HL-60 (cell line): ENCODE data around the gene NPTXR.

Experiments used
- DNase-seq, 2 experiments: peaks; one replicate each; pipeline ENCODE4 v3.0.0-alpha.2; 2010 to 2020; ENCODE audit warnings: low read depth in 1 of 2, low spot score in 1 of 2
- H3K27ac ChIP-seq: fragments of 250-450 bp; sonication (Bioruptor Pico); replicated peaks from 2 replicates; pipeline ENCODE4 v1.5.1; 2020; ENCODE audit warnings: mild to moderate bottlenecking, moderate library complexity
- H3K27me3 ChIP-seq: fragments of 250-450 bp; sonication (Bioruptor Pico); 2 replicates; pipeline ENCODE4 v1.5.1; 2021; ENCODE audit warnings: mild to moderate bottlenecking, moderate library complexity; ENCODE audit not compliant: insufficient read depth, poor library complexity, severe bottlenecking
- H3K4me3 ChIP-seq: replicated peaks from 2 replicates; pipeline ENCODE4 v1.5.1; 2011; ENCODE audit warnings: mild to moderate bottlenecking, control low read depth, low read length; ENCODE audit not compliant: insufficient read depth
- GABPA ChIP-seq: IDR thresholded peaks from 2 replicates; pipeline ENCODE4 v1.6.1; 2012; ENCODE audit warnings: low read depth
- POLR2AphosphoS5 ChIP-seq: IDR thresholded peaks from 2 replicates; pipeline ENCODE4 v1.6.1; 2012; ENCODE audit warnings: low read depth
- SPI1 ChIP-seq: IDR thresholded peaks from 2 replicates; pipeline ENCODE4 v1.6.1; 2012; ENCODE audit warnings: low read depth, mild to moderate bottlenecking, borderline replicate concordance
- TF ChIP-seq, protein P1 (sequence below): IDR thresholded peaks from one replicate; pipeline ENCODE4 v1.5.1; 2011; ENCODE audit warnings: low read length, control low read depth, inconsistent platforms; ENCODE audit not compliant: insufficient read depth
- TF ChIP-seq, protein P2 (sequence below): IDR thresholded peaks from 2 replicates; pipeline ENCODE4 v1.6.1; 2012; ENCODE audit warnings: low read depth; ENCODE audit not compliant: insufficient replicate concordance

The NPTXR gene

DNA sequence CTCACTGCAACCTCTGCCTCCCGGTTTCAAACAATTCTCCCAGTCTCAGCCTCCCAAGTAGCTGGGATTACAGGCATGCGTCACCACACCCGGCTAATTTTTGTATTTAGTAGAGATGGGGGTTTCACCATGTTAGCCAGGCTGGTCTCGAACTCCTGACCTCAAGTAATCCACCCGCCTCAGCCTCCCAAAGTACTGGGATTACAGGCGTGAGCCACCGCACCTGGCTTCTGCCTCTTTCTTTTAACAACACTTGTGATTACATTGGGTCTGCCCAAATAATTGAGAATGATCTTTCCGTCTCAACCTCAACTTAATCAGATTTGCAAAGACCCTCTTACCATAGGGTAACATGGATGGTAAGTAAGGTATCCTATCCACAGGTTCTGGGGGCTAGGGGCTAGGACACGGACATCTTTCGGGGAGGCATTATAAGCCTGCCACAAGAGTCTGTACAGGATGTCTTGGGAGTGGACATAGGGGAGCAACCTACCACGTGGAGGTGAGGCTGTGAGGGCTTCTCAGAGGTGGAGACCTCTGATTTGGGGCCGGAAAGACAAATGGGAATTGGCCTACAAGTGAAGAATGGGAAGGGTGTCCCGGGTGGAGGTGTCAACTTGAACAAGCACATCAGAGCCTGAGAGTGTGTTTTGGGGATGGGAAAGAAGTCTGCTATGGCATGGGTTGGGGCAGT lies 30.8 kb upstream of the NPTXR start:
- Histone ChIP-seq H3K27ac (no peak overlapping the region), H3K27me3 (peaks cover 14% of the 10 kb centered on the region), H3K4me3 (no peak overlapping the region)
- no peak for DNase-seq
- TF ChIP-seq, protein P1, sequence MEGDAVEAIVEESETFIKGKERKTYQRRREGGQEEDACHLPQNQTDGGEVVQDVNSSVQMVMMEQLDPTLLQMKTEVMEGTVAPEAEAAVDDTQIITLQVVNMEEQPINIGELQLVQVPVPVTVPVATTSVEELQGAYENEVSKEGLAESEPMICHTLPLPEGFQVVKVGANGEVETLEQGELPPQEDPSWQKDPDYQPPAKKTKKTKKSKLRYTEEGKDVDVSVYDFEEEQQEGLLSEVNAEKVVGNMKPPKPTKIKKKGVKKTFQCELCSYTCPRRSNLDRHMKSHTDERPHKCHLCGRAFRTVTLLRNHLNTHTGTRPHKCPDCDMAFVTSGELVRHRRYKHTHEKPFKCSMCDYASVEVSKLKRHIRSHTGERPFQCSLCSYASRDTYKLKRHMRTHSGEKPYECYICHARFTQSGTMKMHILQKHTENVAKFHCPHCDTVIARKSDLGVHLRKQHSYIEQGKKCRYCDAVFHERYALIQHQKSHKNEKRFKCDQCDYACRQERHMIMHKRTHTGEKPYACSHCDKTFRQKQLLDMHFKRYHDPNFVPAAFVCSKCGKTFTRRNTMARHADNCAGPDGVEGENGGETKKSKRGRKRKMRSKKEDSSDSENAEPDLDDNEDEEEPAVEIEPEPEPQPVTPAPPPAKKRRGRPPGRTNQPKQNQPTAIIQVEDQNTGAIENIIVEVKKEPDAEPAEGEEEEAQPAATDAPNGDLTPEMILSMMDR, result no peak
- TF ChIP-seq, protein P2, sequence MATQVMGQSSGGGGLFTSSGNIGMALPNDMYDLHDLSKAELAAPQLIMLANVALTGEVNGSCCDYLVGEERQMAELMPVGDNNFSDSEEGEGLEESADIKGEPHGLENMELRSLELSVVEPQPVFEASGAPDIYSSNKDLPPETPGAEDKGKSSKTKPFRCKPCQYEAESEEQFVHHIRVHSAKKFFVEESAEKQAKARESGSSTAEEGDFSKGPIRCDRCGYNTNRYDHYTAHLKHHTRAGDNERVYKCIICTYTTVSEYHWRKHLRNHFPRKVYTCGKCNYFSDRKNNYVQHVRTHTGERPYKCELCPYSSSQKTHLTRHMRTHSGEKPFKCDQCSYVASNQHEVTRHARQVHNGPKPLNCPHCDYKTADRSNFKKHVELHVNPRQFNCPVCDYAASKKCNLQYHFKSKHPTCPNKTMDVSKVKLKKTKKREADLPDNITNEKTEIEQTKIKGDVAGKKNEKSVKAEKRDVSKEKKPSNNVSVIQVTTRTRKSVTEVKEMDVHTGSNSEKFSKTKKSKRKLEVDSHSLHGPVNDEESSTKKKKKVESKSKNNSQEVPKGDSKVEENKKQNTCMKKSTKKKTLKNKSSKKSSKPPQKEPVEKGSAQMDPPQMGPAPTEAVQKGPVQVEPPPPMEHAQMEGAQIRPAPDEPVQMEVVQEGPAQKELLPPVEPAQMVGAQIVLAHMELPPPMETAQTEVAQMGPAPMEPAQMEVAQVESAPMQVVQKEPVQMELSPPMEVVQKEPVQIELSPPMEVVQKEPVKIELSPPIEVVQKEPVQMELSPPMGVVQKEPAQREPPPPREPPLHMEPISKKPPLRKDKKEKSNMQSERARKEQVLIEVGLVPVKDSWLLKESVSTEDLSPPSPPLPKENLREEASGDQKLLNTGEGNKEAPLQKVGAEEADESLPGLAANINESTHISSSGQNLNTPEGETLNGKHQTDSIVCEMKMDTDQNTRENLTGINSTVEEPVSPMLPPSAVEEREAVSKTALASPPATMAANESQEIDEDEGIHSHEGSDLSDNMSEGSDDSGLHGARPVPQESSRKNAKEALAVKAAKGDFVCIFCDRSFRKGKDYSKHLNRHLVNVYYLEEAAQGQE, result no peak
- no peak for TF ChIP-seq POLR2AphosphoS5
- TF ChIP-seq GABPA, result no peak
- no peak for TF ChIP-seq SPI1

DNA sequence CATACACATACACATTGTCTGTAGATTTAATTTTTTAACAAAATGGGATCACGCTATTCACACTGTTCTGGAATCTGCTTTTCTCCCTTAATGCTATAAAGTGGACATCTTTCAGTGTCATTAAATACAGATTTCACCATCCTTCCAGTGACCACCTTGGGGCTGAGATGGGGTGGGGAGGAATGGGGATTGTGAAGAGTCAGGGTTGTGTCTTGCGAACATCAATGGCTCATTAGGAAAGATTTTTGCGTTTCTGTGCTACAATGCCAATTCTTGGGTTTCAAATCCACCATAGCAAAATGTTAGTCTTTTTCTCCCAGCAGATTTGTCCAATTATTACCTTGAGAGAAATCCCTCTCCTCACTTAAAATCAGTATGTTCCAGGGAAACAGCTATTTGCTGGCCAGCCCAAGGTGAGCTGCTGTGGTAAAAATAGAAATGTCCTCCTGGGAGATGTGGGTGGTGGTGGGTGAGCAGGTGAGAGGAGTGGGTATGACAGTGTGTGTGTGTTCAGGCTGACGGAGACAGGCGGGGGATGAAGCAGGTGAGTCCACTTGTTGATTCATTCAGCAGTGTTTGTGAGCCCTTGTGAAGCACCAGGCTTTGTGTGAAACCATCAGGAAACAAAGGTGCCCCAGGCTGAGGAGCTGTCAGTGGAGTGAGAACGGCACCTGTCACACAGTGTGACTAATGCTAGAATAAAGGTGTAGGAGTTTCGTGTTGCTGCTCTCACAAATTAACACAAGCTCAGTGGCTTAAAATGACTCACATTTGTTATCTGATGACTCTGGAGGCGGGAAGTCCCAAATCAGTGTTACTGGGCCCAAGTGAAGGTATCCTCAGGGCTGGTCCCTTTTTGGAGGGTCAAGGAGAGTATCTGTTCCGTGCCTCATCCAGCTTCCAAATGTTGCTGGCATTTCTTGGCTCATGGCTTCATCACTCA lies 29.9 kb upstream of the NPTXR start:
- Histone ChIP-seq H3K27me3 (peaks cover 14% of the 10 kb centered on the region), H3K27ac (no peak overlapping the region), H3K4me3 (no peak overlapping the region)
- no peak for DNase-seq
- no peak for TF ChIP-seq GABPA
- TF ChIP-seq POLR2AphosphoS5, result no peak
- TF ChIP-seq SPI1, result no peak
- TF ChIP-seq, protein P1, result no peak
- TF ChIP-seq, protein P2, result no peak

DNA sequence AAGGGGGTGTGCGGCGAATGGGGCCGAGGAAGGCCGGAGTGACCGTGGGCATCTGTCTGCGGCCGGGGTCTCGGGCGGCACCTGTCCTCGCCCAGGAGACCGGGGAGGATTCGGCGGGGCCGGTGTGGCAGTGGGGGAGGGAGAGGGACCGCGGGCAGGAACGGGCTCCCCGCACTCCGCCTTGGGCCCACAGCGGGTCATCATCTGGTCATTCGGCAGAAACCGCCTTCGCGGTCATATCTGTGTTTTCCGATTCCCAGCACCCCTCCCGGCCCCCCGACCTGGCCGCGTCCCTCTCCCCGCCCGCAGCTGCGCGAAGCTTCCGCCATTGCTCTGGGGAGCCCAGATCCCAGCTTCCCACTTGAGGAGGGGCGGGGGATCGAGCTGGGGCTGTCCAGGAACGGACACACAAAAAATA lies 29.0 kb upstream of the NPTXR start:
- peak in 1 of 2 experiments; percentile 26 for DNase-seq
- TF ChIP-seq, protein P2, result no peak
- TF ChIP-seq SPI1, result no peak
- TF ChIP-seq, protein P1, result no peak
- no peak for TF ChIP-seq GABPA
- TF ChIP-seq POLR2AphosphoS5, result no peak
- Histone ChIP-seq H3K27me3 (peaks cover 14% of the 10 kb centered on the region), H3K4me3 (peak overlapping the region; percentile 72), H3K27ac (peak overlapping the region; percentile 37)
